Mononuclear cell (primary cell): ENCODE measurements around the gene TIAM1. TPM values are rescaled to one million over a fixed set of nuclear protein-coding genes. Genes with fewer than 3 reads are reported as not detected.

Experiments used
- H3K27me3 ChIP-seq: 2 replicates; pipeline ENCODE4 v1.6.0; 2011; ENCODE audit warnings: low read length, control low read depth; ENCODE audit not compliant: insufficient read depth
- H3K4me1 ChIP-seq: 2 replicates; pipeline ENCODE4 v1.5.1; 2011; ENCODE audit warnings: mild to moderate bottlenecking, low read length, control low read depth; ENCODE audit not compliant: insufficient read depth
- H3K4me3 ChIP-seq: 2 replicates; pipeline ENCODE4 v1.5.1; 2011; ENCODE audit warnings: mild to moderate bottlenecking, low read length, moderate library complexity
- H3K9me3 ChIP-seq: 2 replicates; pipeline ENCODE4 v1.5.1; 2011; ENCODE audit warnings: low read depth, mild to moderate bottlenecking, control low read depth, low read length
- total RNA-seq: library from RNA; depleted of rRNA; stranded (reverse); fragments of >200 nt; gene quantifications from one replicate; pipeline ENCODE4 v1.2.3, GENCODE V29; 2012

The TIAM1 gene
- total RNA-seq, 1 donor = 40.0 TPM

GRCh38 chr21:31137960-31138359 is 206.1 kb downstream of the TIAM1 start:
- Histone ChIP-seq H3K9me3 (no peaks in the 10 kb centered on the region), H3K27me3 (no peaks in the 10 kb centered on the region), H3K4me3 (no peak overlapping the region), H3K4me1 (peaks cover 24% of the 10 kb centered on the region)

DNA sequence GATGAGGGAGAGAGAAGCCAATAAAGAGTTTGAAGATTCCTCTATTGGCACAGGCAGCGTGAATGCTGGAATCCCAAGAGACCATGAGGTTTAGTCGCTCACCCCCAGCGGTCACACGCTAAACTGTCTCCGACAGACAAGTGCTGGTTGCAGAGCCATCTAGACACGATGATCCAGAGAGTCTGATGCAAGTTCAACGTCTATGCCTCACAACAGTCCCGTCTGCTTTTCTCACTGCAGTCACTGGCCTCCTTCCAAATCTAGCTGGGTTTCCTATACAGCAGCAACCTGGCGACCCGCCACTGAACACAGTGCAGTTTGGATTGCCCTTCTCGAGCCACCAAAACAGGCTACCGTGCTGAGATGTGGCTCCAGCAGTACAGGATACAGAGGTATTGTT is 207.2 kb downstream of the TIAM1 start:
- no peak overlapping the region for H3K4me3 ChIP-seq
- H3K27me3 ChIP-seq = no peaks in the 10 kb centered on the region
- no peaks in the 10 kb centered on the region for H3K9me3 ChIP-seq
- H3K4me1 ChIP-seq = peaks cover 35% of the 10 kb centered on the region

DNA sequence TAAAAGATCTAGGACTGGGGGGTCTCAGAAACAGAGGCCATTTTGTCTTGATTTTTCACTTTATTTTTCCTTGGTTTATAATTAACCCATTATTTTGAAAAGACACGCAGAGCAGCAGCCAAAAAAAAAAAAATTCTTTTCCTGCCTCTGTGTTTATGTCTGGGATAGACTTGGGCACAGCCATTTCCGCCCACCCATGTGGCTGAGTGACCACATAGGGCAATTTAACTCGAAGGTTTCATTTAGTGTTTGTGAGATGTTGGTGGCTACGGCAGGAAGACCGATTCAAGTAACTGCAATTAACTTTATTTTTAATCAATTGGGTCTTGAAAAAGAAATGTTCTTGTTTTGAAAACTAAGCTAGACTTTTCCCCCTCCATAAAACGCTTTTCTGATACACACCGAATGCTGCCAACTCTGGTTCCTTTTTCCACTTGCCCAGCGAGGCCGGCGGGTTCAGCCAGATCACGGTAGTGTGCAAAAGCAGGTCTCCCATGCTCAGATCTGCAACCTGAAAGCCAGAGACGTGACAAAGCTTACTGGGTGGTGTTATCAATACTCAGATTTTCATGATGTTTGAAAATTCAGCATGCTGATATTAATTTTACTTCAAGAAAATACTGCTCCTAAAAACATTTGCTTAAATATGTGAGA is 208.4 kb downstream of the TIAM1 start:
- Histone ChIP-seq H3K9me3 (no peaks in the 10 kb centered on the region), H3K4me1 (peaks cover 39% of the 10 kb centered on the region), H3K4me3 (no peak overlapping the region), H3K27me3 (no peaks in the 10 kb centered on the region)

DNA sequence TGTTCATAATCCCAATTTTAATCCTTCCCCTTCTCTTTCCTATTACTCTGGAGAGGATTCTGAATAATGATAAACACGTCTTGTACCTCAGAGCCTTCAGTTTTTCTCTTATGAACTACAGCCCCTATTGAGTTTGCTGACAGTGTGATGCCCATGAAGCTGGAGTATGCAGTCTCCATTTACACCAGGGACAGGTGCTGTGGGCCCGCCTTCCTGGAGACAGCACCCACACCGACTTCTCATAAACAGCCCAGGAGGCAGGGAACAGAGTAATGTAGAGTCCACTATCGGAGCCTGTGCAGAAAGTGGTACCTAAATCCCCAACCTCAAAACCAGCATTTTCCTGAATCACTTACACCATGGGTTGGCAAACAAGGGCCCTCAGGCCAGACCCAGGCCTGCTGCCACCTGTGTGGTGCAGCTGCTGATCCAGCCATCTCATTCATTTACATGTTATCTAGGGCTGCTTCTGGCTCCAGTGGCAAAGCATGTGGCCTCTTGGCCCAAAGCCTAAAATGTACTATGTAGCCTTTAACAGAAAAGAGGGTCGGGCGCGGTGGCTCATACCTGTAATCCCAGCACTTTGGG is 210.7 kb downstream of the TIAM1 start:
- Histone ChIP-seq H3K4me3 (no peak overlapping the region), H3K4me1 (peaks cover 36% of the 10 kb centered on the region), H3K9me3 (no peaks in the 10 kb centered on the region), H3K27me3 (no peaks in the 10 kb centered on the region)

GRCh38 chr21:31132574-31133242 is 211.4 kb downstream of the TIAM1 start:
- H3K4me3 ChIP-seq = no peak overlapping the region
- no peaks in the 10 kb centered on the region for H3K27me3 ChIP-seq
- H3K9me3 ChIP-seq = no peaks in the 10 kb centered on the region
- peaks cover 30% of the 10 kb centered on the region for H3K4me1 ChIP-seq

DNA sequence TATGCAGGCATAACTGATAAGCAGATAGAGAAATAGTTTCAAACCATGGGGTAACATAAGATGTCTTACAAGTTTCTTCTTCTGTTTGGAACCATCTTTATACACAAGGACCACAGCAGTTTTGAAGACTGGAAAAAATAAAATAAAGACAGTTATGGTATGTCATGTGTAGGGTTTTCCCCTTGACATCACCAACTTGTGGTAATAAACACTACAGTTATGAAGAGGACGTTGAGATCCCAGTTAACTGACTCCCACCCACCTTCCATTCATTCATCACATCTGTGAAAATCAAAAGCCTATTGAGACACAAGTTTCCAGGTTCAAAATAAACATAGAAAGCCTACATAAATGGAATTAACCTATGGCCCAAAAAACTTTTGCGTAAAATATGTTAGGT is 213.2 kb downstream of the TIAM1 start:
- H3K9me3 ChIP-seq = no peaks in the 10 kb centered on the region
- peaks cover 27% of the 10 kb centered on the region for H3K4me1 ChIP-seq
- H3K27me3 ChIP-seq = no peaks in the 10 kb centered on the region
- H3K4me3 ChIP-seq = no peak overlapping the region

DNA sequence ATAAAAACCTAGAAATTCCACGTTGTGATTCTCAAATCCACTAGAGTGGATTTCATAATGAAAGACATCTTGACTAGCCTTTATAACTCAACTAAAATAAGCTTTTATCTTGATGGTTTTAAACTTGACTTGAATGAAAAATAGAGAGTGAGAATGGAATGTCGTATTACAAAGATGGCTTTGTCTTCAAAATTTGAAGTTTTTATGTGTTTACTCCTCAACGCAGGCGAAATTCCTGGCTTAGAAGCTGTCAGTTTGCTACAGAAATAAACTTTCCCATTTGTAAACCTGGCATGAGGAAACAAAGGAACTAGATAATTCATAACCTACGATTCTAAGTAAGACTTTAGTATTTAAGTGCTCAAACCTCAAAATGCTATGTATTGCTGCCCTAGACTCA is 215.8 kb downstream of the TIAM1 start:
- H3K4me1 ChIP-seq = peaks cover 31% of the 10 kb centered on the region
- no peaks in the 10 kb centered on the region for H3K9me3 ChIP-seq
- no peaks in the 10 kb centered on the region for H3K27me3 ChIP-seq
- no peak overlapping the region for H3K4me3 ChIP-seq

GRCh38 chr21:31124010-31124409 is 220.1 kb downstream of the TIAM1 start:
- Histone ChIP-seq H3K4me1 (peaks cover 13% of the 10 kb centered on the region), H3K27me3 (no peaks in the 10 kb centered on the region), H3K4me3 (no peak overlapping the region), H3K9me3 (no peaks in the 10 kb centered on the region)

GRCh38 chr21:31119199-31119598 is 224.9 kb downstream of the TIAM1 start:
- peaks cover 31% of the 10 kb centered on the region for H3K4me1 ChIP-seq
- no peak overlapping the region for H3K4me3 ChIP-seq
- H3K27me3 ChIP-seq = no peaks in the 10 kb centered on the region
- H3K9me3 ChIP-seq = no peaks in the 10 kb centered on the region

DNA sequence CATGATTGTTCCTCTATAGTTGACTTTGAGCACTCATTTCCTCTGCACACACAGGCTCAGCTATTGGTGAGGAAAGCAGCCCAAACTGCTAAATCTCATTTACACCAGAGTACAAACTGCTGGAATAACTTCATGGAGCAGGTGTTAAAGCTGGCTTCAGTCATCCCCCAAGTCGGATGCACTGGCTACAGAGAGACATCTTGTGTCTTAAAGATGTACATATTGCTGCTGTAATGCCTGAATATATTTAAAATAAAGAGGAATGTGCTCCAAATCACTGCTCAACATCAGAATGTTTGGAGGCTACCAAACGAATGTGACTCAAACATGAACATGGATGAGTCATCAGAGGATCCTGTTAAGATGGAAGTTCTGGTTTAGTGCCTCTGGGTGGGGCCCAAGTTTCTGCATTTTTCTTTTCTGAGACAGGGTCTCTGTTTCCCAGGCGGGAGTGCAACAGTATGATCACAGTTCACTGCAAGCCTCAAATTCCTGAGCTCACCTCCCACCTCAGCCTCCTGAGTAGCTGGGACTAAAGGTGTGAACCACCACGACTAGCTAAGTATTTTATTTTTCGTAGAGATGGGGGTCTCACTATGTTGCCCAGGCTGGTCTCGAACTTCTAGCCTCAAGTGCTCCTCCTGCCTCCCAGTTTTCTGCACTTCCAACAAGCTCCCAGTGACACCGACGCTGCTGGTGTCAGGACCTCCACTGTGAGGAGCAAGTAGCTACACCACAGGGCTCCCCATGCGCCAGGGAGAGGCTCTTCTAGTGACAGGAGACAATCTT is 226.7 kb downstream of the TIAM1 start:
- no peak overlapping the region for H3K4me3 ChIP-seq
- no peaks in the 10 kb centered on the region for H3K27me3 ChIP-seq
- H3K4me1 ChIP-seq = peaks cover 23% of the 10 kb centered on the region
- H3K9me3 ChIP-seq = no peaks in the 10 kb centered on the region

GRCh38 chr21:31115249-31115648 is 228.8 kb downstream of the TIAM1 start:
- Histone ChIP-seq H3K4me1 (peaks cover 23% of the 10 kb centered on the region), H3K4me3 (no peak overlapping the region), H3K27me3 (no peaks in the 10 kb centered on the region), H3K9me3 (no peaks in the 10 kb centered on the region)

GRCh38 chr21:31111093-31111492 is 233.0 kb downstream of the TIAM1 start:
- Histone ChIP-seq H3K4me1 (peaks cover 31% of the 10 kb centered on the region), H3K27me3 (no peaks in the 10 kb centered on the region), H3K9me3 (no peaks in the 10 kb centered on the region), H3K4me3 (no peak overlapping the region)

GRCh38 chr21:31110430-31110829 is 233.6 kb downstream of the TIAM1 start:
- Histone ChIP-seq H3K27me3 (no peaks in the 10 kb centered on the region), H3K4me3 (no peak overlapping the region), H3K4me1 (peaks cover 25% of the 10 kb centered on the region), H3K9me3 (no peaks in the 10 kb centered on the region)

GRCh38 chr21:31107871-31108270 is 236.2 kb downstream of the TIAM1 start:
- Histone ChIP-seq H3K9me3 (no peaks in the 10 kb centered on the region), H3K4me1 (peaks cover 40% of the 10 kb centered on the region), H3K4me3 (no peak overlapping the region), H3K27me3 (no peaks in the 10 kb centered on the region)

GRCh38 chr21:31107176-31107785 is 236.8 kb downstream of the TIAM1 start:
- H3K4me1 ChIP-seq = peaks cover 44% of the 10 kb centered on the region
- no peak overlapping the region for H3K4me3 ChIP-seq
- no peaks in the 10 kb centered on the region for H3K27me3 ChIP-seq
- H3K9me3 ChIP-seq = no peaks in the 10 kb centered on the region
